Keratinocyte (primary cell): ENCODE data around the gene TCF7. TPM values are rescaled to one million over a fixed set of nuclear protein-coding genes. Genes with fewer than 3 reads are reported as not detected.

Experiments used
- DNase-seq: peaks from one replicate; pipeline ENCODE4 v3.0.0-alpha.2; 2011; ENCODE audit warnings: low read depth, missing footprints, low spot score
- FAIRE-seq: peaks from 2 replicates; lab custom pipeline; 2011; peaks lifted over from hg19 to GRCh38; lab: Jason Lieb, UNC
- H2AFZ ChIP-seq: 2 replicates; pipeline ENCODE4 v1.6.0; 2012; ENCODE audit warnings: low read length, control low read depth, inconsistent platforms; ENCODE audit not compliant: control insufficient read depth
- H3K27ac ChIP-seq: 2 replicates; pipeline ENCODE4 v1.5.1; 2011; ENCODE audit warnings: low read length; ENCODE audit not compliant: control insufficient read depth, insufficient read depth
- H3K27me3 ChIP-seq: 3 replicates; pipeline ENCODE4 v1.6.0; 2011; ENCODE audit warnings: low read length; ENCODE audit not compliant: control insufficient read depth, insufficient read depth; ENCODE audit errors: extremely low read depth
- H3K36me3 ChIP-seq, 2 experiments: 2 replicates in 1 of 2; 3 replicates in 1 of 2; pipeline ENCODE4 v1.5.1; 2011; ENCODE audit warnings: low read length in 2 of 2, mild to moderate bottlenecking in 1 of 2; ENCODE audit not compliant: control insufficient read depth in 2 of 2, insufficient read depth in 2 of 2; ENCODE audit errors: extremely low read depth in 1 of 2
- H3K4me1 ChIP-seq: 3 replicates; pipeline ENCODE4 v1.5.1; 2011; ENCODE audit warnings: low read length; ENCODE audit not compliant: control insufficient read depth, insufficient read depth; ENCODE audit errors: extremely low read depth
- H3K4me2 ChIP-seq: 3 replicates; pipeline ENCODE4 v1.6.0; 2011; ENCODE audit warnings: low read depth, low read length; ENCODE audit not compliant: control insufficient read depth, insufficient read depth; ENCODE audit errors: extremely low read depth
- H3K4me3 ChIP-seq, 3 experiments: fragments of 200-600 bp in 1 of 3; sonication (generic) in 1 of 3; 2 replicates in 2 of 3; 3 replicates in 1 of 3; pipeline ENCODE4 v1.5.1; 2011 to 2016; ENCODE audit warnings: low read length in 3 of 3, mild to moderate bottlenecking in 3 of 3, control low read depth in 2 of 3, inconsistent platforms in 1 of 3, low read depth in 1 of 3, mixed read lengths in 1 of 3, mixed run types in 1 of 3, moderate library complexity in 1 of 3; ENCODE audit not compliant: control insufficient read depth in 2 of 3, insufficient read depth in 2 of 3; ENCODE audit errors: extremely low read depth in 1 of 3
- H3K79me2 ChIP-seq: 2 replicates; pipeline ENCODE4 v1.6.0; 2012; ENCODE audit warnings: low read length; ENCODE audit not compliant: control insufficient read depth, insufficient read depth
- H3K9ac ChIP-seq: 3 replicates; pipeline ENCODE4 v1.6.0; 2011; ENCODE audit warnings: low read length; ENCODE audit not compliant: control insufficient read depth, insufficient read depth; ENCODE audit errors: extremely low read depth
- H3K9me1 ChIP-seq: 3 replicates; pipeline ENCODE4 v1.6.0; 2011; ENCODE audit warnings: low read length; ENCODE audit not compliant: control insufficient read depth, insufficient read depth; ENCODE audit errors: extremely low read depth
- H3K9me3 ChIP-seq: 2 replicates; pipeline ENCODE4 v1.5.1; 2012; ENCODE audit warnings: low read depth, low read length; ENCODE audit not compliant: control insufficient read depth
- H4K20me1 ChIP-seq: 3 replicates; pipeline ENCODE4 v1.6.0; 2011; ENCODE audit warnings: low read length; ENCODE audit not compliant: control insufficient read depth, insufficient read depth; ENCODE audit errors: extremely low read depth
- CTCF ChIP-seq, 3 experiments: IDR thresholded peaks in 1 of 3; conservative IDR thresholded peaks in 1 of 3; optimal IDR thresholded peaks in 1 of 3; 2 replicates in 2 of 3; 3 replicates in 1 of 3; pipeline versions ENCODE3 to v1.5.1; 2011; ENCODE audit warnings: low read length in 3 of 3, mild to moderate bottlenecking in 3 of 3, moderate library complexity in 2 of 3, control low read depth in 1 of 3, inconsistent platforms in 1 of 3; ENCODE audit not compliant: insufficient read depth in 2 of 3; ENCODE audit errors: extremely low read depth in 1 of 3
- EZH2 ChIP-seq: IDR thresholded peaks from one replicate; pipeline ENCODE4 v1.6.1; 2012; ENCODE audit warnings: inconsistent platforms, mild to moderate bottlenecking, low read length, moderate library complexity
- dilution Hi-C: fragments of 300-500 bp; cut with MboI; formaldehyde crosslinking; loops from one replicate; pipeline ENCODE4 v1.7.0; 2020; ENCODE audit warnings: low sequenced_read_pairs; ENCODE audit not compliant: extremely low pct_ligation_motif_present
- polyA plus RNA-seq, 5 experiments: library from polyadenylated mRNA; depleted of rRNA in 3 of 5; stranded (reverse) in 3 of 5; stranded (forward) in 1 of 5; unstranded in 1 of 5; fragments of >200 nt; gene quantifications; 1 replicate in 1 of 5; 2 replicates in 3 of 5; 3 replicates in 1 of 5; pipeline versions ENCODE4 v1.2.1 to v1.2.3, GENCODE V29; 2011 to 2012; ENCODE audit warnings: missing spikeins in 2 of 5, low read depth in 1 of 5, low replicate concordance in 1 of 5

The TCF7 gene
- polyA plus RNA-seq, 1 donor (not counting 4 experiments of a cell fraction or from before 2014, with no cell fraction given): 0.84 TPM

- H3K9me3 ChIP-seq: no peaks in the 10 kb centered on the region
- H3K4me2 ChIP-seq: no peak overlapping the region
- H3K36me3 ChIP-seq: no peaks in the 10 kb centered on the region
- no peaks in the 10 kb centered on the region for H3K9me1 ChIP-seq
- no peak for FAIRE-seq
- dilution Hi-C loops: no loop called here
- H2AFZ ChIP-seq: no peak overlapping the region
- no peaks in the 10 kb centered on the region for H3K79me2 ChIP-seq
- TF ChIP-seq CTCF (optimal IDR thresholded peaks at IDR 0.05 in 1 of 3, IDR thresholded peaks at IDR 0.05 in 1 of 3, conservative IDR thresholded peaks at IDR 0.05 in 1 of 3; ENCODE audit: extremely low read depth in 1 of 3, insufficient read depth in 2 of 3, low read length in 3 of 3) (no peak), EZH2 (no peak)
- no peak overlapping the region for H3K9ac ChIP-seq
- H3K4me1 ChIP-seq: peaks cover 10% of the 10 kb centered on the region
- no peaks in the 10 kb centered on the region for H4K20me1 ChIP-seq
- H3K27ac ChIP-seq: no peak overlapping the region
- DNase-seq: no peak
- H3K4me3 ChIP-seq: no peak overlapping the region
- peaks cover 6% of the 10 kb centered on the region for H3K27me3 ChIP-seq
Observed at GRCh38 chr5:134098690-134099089, 15.8 kb upstream of the TCF7 start.

GRCh38 chr5:134099288-134099872, 15.1 kb upstream of the TCF7 start:
- Histone ChIP-seq H3K4me3 (no peak overlapping the region), H3K36me3 (no peaks in the 10 kb centered on the region), H2AFZ (no peak overlapping the region), H3K9me3 (no peaks in the 10 kb centered on the region), H3K27me3 (peaks cover 10% of the 10 kb centered on the region), H3K9ac (no peak overlapping the region), H3K9me1 (no peaks in the 10 kb centered on the region), H3K4me2 (no peak overlapping the region), H3K27ac (no peak overlapping the region), H4K20me1 (no peaks in the 10 kb centered on the region), H3K79me2 (no peaks in the 10 kb centered on the region), H3K4me1 (peaks cover 10% of the 10 kb centered on the region)
- no peak for TF ChIP-seq EZH2
- TF ChIP-seq CTCF (optimal IDR thresholded peaks at IDR 0.05 in 1 of 3, IDR thresholded peaks at IDR 0.05 in 1 of 3, conservative IDR thresholded peaks at IDR 0.05 in 1 of 3; ENCODE audit: extremely low read depth in 1 of 3, insufficient read depth in 2 of 3, low read length in 3 of 3): no peak
- dilution Hi-C loops: no loop called here
- no peak for DNase-seq
- no peak for FAIRE-seq
